SK-N-MC (cell line): Measurements from ENCODE around the gene GFY.
"Not testable (repeated sequence)": the region's sequence is repeated elsewhere in the genome, so short reads cannot be mapped to it uniquely, and the experiment has no call there.

ENCODE experiments used
- DNase-seq: peaks from one replicate; pipeline ENCODE4 v3.0.0-alpha.2; 2011; ENCODE audit warnings: low read depth, low spot score
- H3K27ac ChIP-seq: fragments of 200-600 bp; sonication (generic); 2 replicates; pipeline ENCODE4 v1.5.1; 2016; ENCODE audit warnings: mixed run types
- H3K36me3 ChIP-seq: fragments of 200-600 bp; sonication (generic); 2 replicates; pipeline ENCODE4 v1.6.1; 2017; ENCODE audit warnings: antibody characterized with exemption, low read length, mixed read lengths; ENCODE audit not compliant: insufficient read depth
- H3K4me3 ChIP-seq: fragments of 200-600 bp; sonication (generic); 2 replicates; pipeline ENCODE4 v1.5.1; 2016
- H3K9ac ChIP-seq: fragments of 200-600 bp; sonication (generic); 2 replicates; pipeline ENCODE4 v1.8.0; 2017; ENCODE audit warnings: mixed run types, mixed read lengths; ENCODE audit not compliant: insufficient read length
- H3K9me3 ChIP-seq: fragments of 200-600 bp; sonication (generic); 2 replicates; pipeline ENCODE4 v1.6.1; 2017; ENCODE audit warnings: low read depth, mild to moderate bottlenecking, antibody characterized with exemption, low read length, moderate library complexity, mixed read lengths
- EZH2 ChIP-seq: fragments of 200-600 bp; sonication (generic); IDR thresholded peaks from one replicate; pipeline ENCODE4 v1.6.1; 2017; ENCODE audit warnings: antibody characterized with exemption
- FOXP2 ChIP-seq: optimal IDR thresholded peaks from 2 replicates; pipeline ENCODE3; 2011; ENCODE audit warnings: mild to moderate bottlenecking, moderate library complexity; ENCODE audit not compliant: insufficient read depth; ENCODE audit errors: extremely low read length, control extremely low read depth
- POLR2AphosphoS5 ChIP-seq: IDR thresholded peaks from 2 replicates; pipeline ENCODE4 v1.6.1; 2012; ENCODE audit warnings: mild to moderate bottlenecking, low read depth, low read length, borderline replicate concordance

GFY gene

GRCh38 chr19:49461656-49462055 is 36.5 kb downstream of the GFY start:
- no peak overlapping the region for H3K4me3 ChIP-seq
- TF ChIP-seq POLR2AphosphoS5 (no peak), FOXP2 (no peak), EZH2 (no peak)
- DNase-seq = no peak
- H3K9ac ChIP-seq = no peak overlapping the region
- no peak overlapping the region for H3K27ac ChIP-seq
- no peaks in the 10 kb centered on the region for H3K9me3 ChIP-seq
- H3K36me3 ChIP-seq = peaks cover 24% of the 10 kb centered on the region

GRCh38 chr19:49462492-49462891 is 37.3 kb downstream of the GFY start:
- no peak for DNase-seq
- TF ChIP-seq EZH2 = no peak
- no peak for TF ChIP-seq FOXP2
- TF ChIP-seq POLR2AphosphoS5 = no peak
- H3K9me3 ChIP-seq = no peaks in the 10 kb centered on the region
- H3K36me3 ChIP-seq = peaks cover 24% of the 10 kb centered on the region
- H3K27ac ChIP-seq = no peak overlapping the region
- no peak overlapping the region for H3K9ac ChIP-seq
- no peak overlapping the region for H3K4me3 ChIP-seq

GRCh38 chr19:49463960-49464740 is 39.0 kb downstream of the GFY start:
- no peak overlapping the region for H3K9ac ChIP-seq
- H3K27ac ChIP-seq = no peak overlapping the region
- H3K36me3 ChIP-seq = peaks cover 24% of the 10 kb centered on the region
- no peak for DNase-seq
- H3K4me3 ChIP-seq = no peak overlapping the region
- no peak for TF ChIP-seq EZH2
- TF ChIP-seq FOXP2 = no peak
- TF ChIP-seq POLR2AphosphoS5 = no peak
- no peaks in the 10 kb centered on the region for H3K9me3 ChIP-seq

DNA sequence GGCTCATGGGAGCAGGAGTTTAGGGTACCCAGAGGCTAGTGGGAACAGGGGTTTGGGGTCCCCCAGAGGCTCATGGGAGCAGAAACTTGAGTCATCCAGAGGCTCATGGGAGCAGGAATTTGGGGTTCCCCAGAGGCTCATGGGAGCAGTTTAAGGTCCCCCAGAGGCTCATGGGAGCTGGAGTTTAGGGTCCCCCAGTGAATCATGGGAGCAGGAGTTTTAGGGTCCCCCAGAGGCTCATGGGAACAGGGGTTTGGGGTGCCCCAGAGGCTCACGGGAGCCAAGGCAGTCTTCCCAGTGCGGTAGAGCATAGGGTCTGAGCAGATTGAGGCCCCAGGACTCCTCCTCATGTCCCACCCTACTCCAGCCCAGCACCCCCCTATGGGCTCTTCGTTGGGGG is 40.2 kb downstream of the GFY start:
- Histone ChIP-seq H3K36me3 (peaks cover 16% of the 10 kb centered on the region; the same call in 1 of the 2 replicates), H3K4me3 (no peak overlapping the region), H3K27ac (no peak overlapping the region), H3K9me3 (no peaks in the 10 kb centered on the region), H3K9ac (no peak overlapping the region)
- DNase-seq = no peak
- TF ChIP-seq EZH2 = no peak

DNA sequence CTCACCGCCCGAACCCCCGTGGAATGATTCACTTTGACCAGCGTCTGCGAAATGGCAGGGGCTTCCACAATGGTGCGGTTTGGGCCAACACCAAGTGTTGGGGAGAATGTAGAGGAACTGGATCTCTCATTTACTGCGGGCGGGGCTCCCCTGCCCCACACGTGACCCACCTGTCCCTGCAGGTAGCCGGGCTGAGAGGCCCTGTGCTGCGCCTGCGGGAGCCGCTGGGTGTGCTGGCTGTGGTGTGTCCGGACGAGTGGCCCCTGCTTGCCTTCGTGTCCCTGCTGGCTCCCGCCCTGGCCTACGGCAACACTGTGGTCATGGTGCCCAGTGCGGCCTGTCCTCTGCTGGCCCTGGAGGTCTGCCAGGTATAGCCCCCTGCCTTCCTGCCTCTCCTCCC is 43.0 kb downstream of the GFY start:
- Histone ChIP-seq H3K27ac (no peak overlapping the region), H3K4me3 (no peak overlapping the region), H3K9me3 (no peaks in the 10 kb centered on the region), H3K9ac (no peak overlapping the region), H3K36me3 (peaks cover 16% of the 10 kb centered on the region; the same call in 1 of the 2 replicates)
- no peak for DNase-seq
- TF ChIP-seq EZH2 (no peak), FOXP2 (no peak), POLR2AphosphoS5 (no peak)

DNA sequence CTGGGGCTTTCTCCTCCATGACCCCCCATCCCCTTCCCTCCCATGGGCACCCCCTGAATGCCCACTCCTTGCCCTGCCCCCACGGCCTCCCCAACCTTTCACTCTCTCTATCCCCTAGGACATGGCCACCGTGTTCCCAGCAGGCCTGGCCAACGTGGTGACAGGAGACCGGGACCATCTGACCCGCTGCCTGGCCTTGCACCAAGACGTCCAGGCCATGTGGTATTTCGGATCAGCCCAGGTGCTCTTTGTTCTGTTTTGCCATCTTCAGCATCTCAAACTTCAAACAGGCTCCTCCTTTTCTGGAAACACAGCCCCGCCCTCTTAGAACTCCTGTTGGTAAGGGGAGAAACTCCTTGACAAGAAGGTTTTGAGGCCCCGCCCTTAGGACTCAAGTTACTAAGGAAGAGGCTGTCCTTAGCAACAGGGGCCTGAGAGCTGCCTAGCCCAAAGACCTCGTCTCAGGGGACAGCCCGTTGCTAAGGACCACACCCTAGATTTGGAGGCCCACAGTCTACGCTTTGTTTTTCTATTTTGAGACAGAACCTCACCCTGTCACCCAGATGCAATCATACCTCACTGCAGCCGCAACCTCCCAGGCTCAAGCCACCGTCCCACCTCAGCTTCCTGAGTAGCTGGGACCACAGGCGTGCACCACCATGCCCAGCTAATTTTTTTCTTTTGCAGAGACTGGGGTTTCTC is 43.7 kb downstream of the GFY start:
- TF ChIP-seq EZH2 (no peak), FOXP2 (no peak), POLR2AphosphoS5 (no peak)
- H3K9me3 ChIP-seq = no peaks in the 10 kb centered on the region
- H3K36me3 ChIP-seq = peaks cover 16% of the 10 kb centered on the region; the same call in 1 of the 2 replicates
- H3K27ac ChIP-seq = no peak overlapping the region
- DNase-seq = no peak
- H3K4me3 ChIP-seq = no peak overlapping the region
- H3K9ac ChIP-seq = no peak overlapping the region

DNA sequence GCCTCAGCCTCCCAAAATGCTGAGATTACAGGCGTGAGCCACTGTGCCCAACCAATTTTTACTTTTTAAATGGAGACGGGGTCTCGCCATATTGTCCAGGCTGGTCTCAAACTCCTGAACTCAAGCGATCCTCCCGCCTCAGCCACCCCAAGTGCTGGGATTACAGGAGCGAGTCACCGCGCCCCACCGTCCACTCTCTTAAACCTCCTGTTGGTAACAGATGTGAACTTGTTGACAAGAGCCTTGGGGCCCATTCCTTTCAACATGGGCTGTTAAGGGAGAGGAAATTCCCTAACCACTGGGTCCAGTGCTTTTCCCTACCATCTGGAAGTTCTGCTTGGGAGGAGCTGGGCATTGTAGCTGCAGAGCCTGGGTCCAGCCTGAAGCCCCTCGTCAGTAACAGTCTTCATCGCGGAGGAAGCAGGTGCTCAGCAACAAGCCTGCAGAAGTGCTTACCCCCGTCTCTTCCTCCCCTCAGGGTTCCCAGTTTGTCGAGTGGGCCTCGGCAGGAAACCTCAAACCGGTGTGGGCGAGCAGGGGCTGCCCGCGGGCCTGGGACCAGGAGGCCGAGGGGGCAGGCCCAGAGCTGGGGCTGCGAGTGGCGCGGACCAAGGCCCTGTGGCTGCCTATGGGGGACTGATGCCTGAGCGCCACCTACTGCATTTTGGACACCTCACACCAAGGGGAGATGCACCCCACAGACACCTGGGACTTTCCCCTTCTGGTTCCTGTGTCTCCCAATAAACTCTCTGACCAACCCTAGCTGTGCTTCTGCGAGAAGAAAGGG is 44.8 kb downstream of the GFY start:
- H3K4me3 ChIP-seq = no peak overlapping the region
- H3K27ac ChIP-seq = no peak overlapping the region
- TF ChIP-seq FOXP2 = no peak
- TF ChIP-seq EZH2 = no peak
- no peak for TF ChIP-seq POLR2AphosphoS5
- H3K9me3 ChIP-seq = no peaks in the 10 kb centered on the region
- no peak for DNase-seq
- H3K36me3 ChIP-seq = peaks cover 16% of the 10 kb centered on the region; the same call in 1 of the 2 replicates
- no peak overlapping the region for H3K9ac ChIP-seq

DNA sequence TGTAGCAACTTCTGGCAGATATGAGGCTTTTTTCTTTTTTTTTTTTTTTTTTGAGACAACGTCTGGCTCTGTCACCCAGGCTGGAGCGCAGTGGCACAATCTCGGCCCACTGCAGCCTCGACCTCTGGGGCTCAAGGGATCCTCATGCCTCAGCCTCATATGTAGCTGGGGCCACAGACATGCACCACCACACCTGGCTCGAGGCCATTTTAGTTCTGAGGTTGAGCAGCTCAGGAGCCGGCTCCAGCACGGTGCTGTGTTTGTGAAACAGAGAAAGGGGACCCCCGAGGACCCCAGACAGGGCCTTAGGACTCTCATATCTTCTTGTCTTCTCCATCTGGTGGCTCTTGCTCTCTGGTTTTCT is 45.4 kb downstream of the GFY start:
- no peak for DNase-seq
- H3K9me3 ChIP-seq = no peaks in the 10 kb centered on the region
- H3K27ac ChIP-seq = peak overlapping the region; percentile 13; the same call in 1 of the 2 replicates
- no peak overlapping the region for H3K9ac ChIP-seq
- peaks cover 10% of the 10 kb centered on the region; the same call in 1 of the 2 replicates for H3K36me3 ChIP-seq
- TF ChIP-seq POLR2AphosphoS5 (no peak), FOXP2 (no peak), EZH2 (no peak)
- no peak overlapping the region for H3K4me3 ChIP-seq

GRCh38 chr19:49472936-49473335 is 47.7 kb downstream of the GFY start:
- DNase-seq = no peak
- H3K27ac ChIP-seq = no peak overlapping the region
- no peak overlapping the region for H3K4me3 ChIP-seq

GRCh38 chr19:49473501-49473867 is 48.3 kb downstream of the GFY start:
- not testable (repeated sequence) for DNase-seq, H3K9ac ChIP-seq, H3K36me3 ChIP-seq, H3K27ac ChIP-seq, H3K9me3 ChIP-seq
- peak overlapping the region; percentile 76 for H3K4me3 ChIP-seq

More at GRCh38 chr19:49472936-49473335, 47.7 kb downstream of the GFY start:
- TF ChIP-seq POLR2AphosphoS5 = no peak
- no peak for TF ChIP-seq EZH2
- TF ChIP-seq FOXP2 = no peak
- Histone ChIP-seq H3K36me3 (peaks cover 4% of the 10 kb centered on the region; the same call in 1 of the 2 replicates), H3K9ac (no peak overlapping the region), H3K9me3 (no peaks in the 10 kb centered on the region)
